HCT116 (cell line): Measurements from ENCODE around the gene MAPK10. TPM values are rescaled to one million over a fixed set of nuclear protein-coding genes. Genes with fewer than 3 reads are reported as not detected.

ENCODE experiments used
- ATAC-seq: fragments of 200-7000 bp; cut with Tn5 transposase; 2 replicates; pipeline ENCODE4 v1.9.1; 2020; ENCODE audit warnings: mild to moderate bottlenecking, moderate library complexity
- BruUV-seq: library from RNA; stranded (reverse); fragments of 400-500 nt; replicated peaks from 2 replicates; lab custom pipeline; 2021; lab: Mats Ljungman, UMichigan
- CTCF ChIA-PET: fragments of 300-600 bp; sonication (Branson Sonifier 250); formaldehyde crosslinking; loops from one replicate; lab custom pipeline; 2021; ENCODE audit warnings: antibody characterized with exemption; lab: Charles Lee
- POLR2A ChIA-PET: fragments of 300-600, 350-600 bp; sonication (Branson Sonifier 250); formaldehyde crosslinking; loops from one replicate; lab custom pipeline; 2021; ENCODE audit warnings: antibody characterized with exemption; lab: Charles Lee
- RAD21 ChIA-PET, 2 experiments: fragments of 300-600 bp; sonication (Branson Sonifier 250); formaldehyde crosslinking; loops; one replicate each; lab custom pipeline; 2023; ENCODE audit warnings: low total read pairs in 2 of 2; ENCODE audit not compliant: uncharacterized antibody in 2 of 2, unreplicated experiment in 2 of 2, low non-redundant PET in 1 of 2; lab: Charles Lee
- DNase-seq: peaks from one replicate; pipeline ENCODE4 v3.0.0-alpha.2; 2010; ENCODE audit warnings: low read depth, low spot score
- H2AFZ ChIP-seq: fragments of 200-600 bp; shearing (Covaris generic), sonication (generic); 2 replicates; pipeline ENCODE4 v1.6.1; 2017; ENCODE audit warnings: low read depth, mixed run types, mixed read lengths, antibody characterized with exemption, low read length; ENCODE audit not compliant: poor library complexity, severe bottlenecking
- H3K27ac ChIP-seq: 2 replicates; pipeline ENCODE4 v1.5.1; 2012; ENCODE audit warnings: low read depth, low read length
- H3K27me3 ChIP-seq: fragments of 200-600 bp; sonication (generic); 2 replicates; pipeline ENCODE4 v1.6.1; 2016; ENCODE audit warnings: mixed run types, low read length, mixed read lengths; ENCODE audit not compliant: insufficient read depth
- H3K36me3 ChIP-seq, 2 experiments: fragments of 200-500 bp in 1 of 2; fragments of 200-600 bp in 1 of 2; sonication (Bioruptor generic) in 1 of 2; sonication (generic) in 1 of 2; 2 replicates each; pipeline versions ENCODE4 v1.5.1 to v1.6.1; 2014 to 2016; ENCODE audit warnings: low read length in 2 of 2, inconsistent platforms in 1 of 2, mixed read lengths in 1 of 2, mixed run types in 1 of 2; ENCODE audit not compliant: insufficient read depth in 2 of 2, control insufficient read depth in 1 of 2
- H3K4me1 ChIP-seq, 2 experiments: fragments of 200-600 bp in 1 of 2; sonication (generic) in 1 of 2; 2 replicates each; pipeline versions ENCODE4 v1.5.1 to v1.6.1; 2012 to 2017; ENCODE audit warnings: low read length in 2 of 2, inconsistent platforms in 1 of 2, mild to moderate bottlenecking in 1 of 2, mixed read lengths in 1 of 2, mixed run types in 1 of 2, moderate library complexity in 1 of 2; ENCODE audit not compliant: insufficient read depth in 2 of 2, control insufficient read depth in 1 of 2
- H3K4me2 ChIP-seq: fragments of 200-600 bp; sonication (generic); 2 replicates; pipeline ENCODE4 v1.6.1; 2017; ENCODE audit warnings: mixed run types, low read length, mixed read lengths
- H3K4me3 ChIP-seq, 2 experiments: fragments of 200-600 bp in 1 of 2; sonication (generic) in 1 of 2; replicated peaks in 1 of 2; 2 replicates each; pipeline ENCODE4 v1.5.1; 2011 to 2016; ENCODE audit warnings: low read length in 2 of 2, control low read depth in 1 of 2, low read depth in 1 of 2, mild to moderate bottlenecking in 1 of 2, mixed read lengths in 1 of 2, mixed run types in 1 of 2
- H3K79me2 ChIP-seq: fragments of 200-600 bp; sonication (generic); 2 replicates; pipeline ENCODE4 v1.6.1; 2017; ENCODE audit warnings: mild to moderate bottlenecking, mixed run types, low read length, moderate library complexity, mixed read lengths; ENCODE audit not compliant: insufficient read depth
- H3K9ac ChIP-seq: fragments of 200-600 bp; sonication (generic); 2 replicates; pipeline ENCODE4 v1.6.1; 2016; ENCODE audit warnings: low read length, mixed read lengths
- H3K9me2 ChIP-seq: fragments of 200-600 bp; sonication (generic), shearing (Covaris generic); 2 replicates; pipeline ENCODE4 v1.6.1; 2017; ENCODE audit warnings: mixed run types, mild to moderate bottlenecking, moderate library complexity; ENCODE audit not compliant: insufficient read depth
- H3K9me3 ChIP-seq, 2 experiments: fragments of 200-500 bp in 1 of 2; fragments of 200-600 bp in 1 of 2; sonication (Bioruptor generic) in 1 of 2; sonication (generic) in 1 of 2; 2 replicates each; pipeline ENCODE4 v1.6.1; 2014 to 2017; ENCODE audit warnings: low read length in 2 of 2, mixed read lengths in 2 of 2, inconsistent platforms in 1 of 2, low read depth in 1 of 2, mild to moderate bottlenecking in 1 of 2, mixed run types in 1 of 2, moderate library complexity in 1 of 2; ENCODE audit not compliant: control insufficient read depth in 1 of 2, insufficient read depth in 1 of 2
- H4K20me1 ChIP-seq: fragments of 200-600 bp; sonication (generic), shearing (Covaris generic); 2 replicates; pipeline ENCODE4 v1.6.1; 2017; ENCODE audit warnings: mixed run types, mild to moderate bottlenecking, moderate library complexity; ENCODE audit not compliant: insufficient read depth
- ATF3 ChIP-seq: IDR thresholded peaks from 2 replicates; pipeline ENCODE4 v1.6.1; 2012
- CBX3 ChIP-seq: IDR thresholded peaks from 2 replicates; pipeline ENCODE4 v1.6.1; 2012; ENCODE audit warnings: low read depth
- CEBPB ChIP-seq: IDR thresholded peaks from 2 replicates; pipeline ENCODE4 v1.6.1; 2012; ENCODE audit warnings: low read depth
- CTCF ChIP-seq, 3 experiments: fragments of 200-600 bp in 1 of 3; sonication (generic) in 1 of 3; IDR thresholded peaks in 2 of 3; conservative IDR thresholded peaks in 1 of 3; 2 replicates each; pipeline ENCODE4 v1.5.1; 2012 to 2017; ENCODE audit warnings: low read depth in 2 of 3, low read length in 2 of 3, antibody characterized with exemption in 1 of 3, borderline replicate concordance in 1 of 3, control low read depth in 1 of 3, mild to moderate bottlenecking in 1 of 3, mixed read lengths in 1 of 3, mixed run types in 1 of 3, moderate library complexity in 1 of 3; ENCODE audit not compliant: insufficient read depth in 1 of 3
- EGR1 ChIP-seq: IDR thresholded peaks from 2 replicates; pipeline ENCODE4 v1.6.1; 2012; ENCODE audit warnings: low read depth
- FOSL1 ChIP-seq: IDR thresholded peaks from 2 replicates; pipeline ENCODE4 v1.6.1; 2012; ENCODE audit warnings: low read depth
- JUND ChIP-seq: IDR thresholded peaks from 2 replicates; pipeline ENCODE4 v1.6.1; 2012
- POLR2AphosphoS5 ChIP-seq: IDR thresholded peaks from 2 replicates; pipeline ENCODE4 v1.6.1; 2011; ENCODE audit warnings: mild to moderate bottlenecking, low read depth, low read length, moderate library complexity
- SIN3A ChIP-seq: IDR thresholded peaks from 2 replicates; pipeline ENCODE4 v1.6.1; 2012; ENCODE audit warnings: low read depth
- SP1 ChIP-seq: IDR thresholded peaks from 2 replicates; pipeline ENCODE4 v1.6.1; 2012; ENCODE audit warnings: low read depth
- TCF7L2 ChIP-seq: IDR thresholded peaks from 2 replicates; pipeline ENCODE4 v1.7.0; 2011; ENCODE audit warnings: borderline replicate concordance, inconsistent platforms; ENCODE audit not compliant: insufficient read depth, insufficient read length; ENCODE audit errors: extremely low read depth
- ZNF274 ChIP-seq: fragments of 200-500 bp; sonication (Bioruptor generic); IDR thresholded peaks from 2 replicates; pipeline ENCODE4 v1.6.1; 2014; ENCODE audit warnings: mild to moderate bottlenecking, low read depth, low read length, inconsistent platforms
- intact Hi-C: fragments of 100-400 bp; cut with micrococcal nuclease; formaldehyde crosslinking; loops from 2 replicates; pipeline ENCODE4 v1.10.0; 2022
- total RNA-seq: library from RNA; stranded (reverse); gene quantifications from one replicate; pipeline ENCODE4 v1.2.1, GENCODE V29; 2021; ENCODE audit not compliant: unreplicated experiment

The MAPK10 gene
- total RNA-seq, 1 experiment from 2014 or later: 0.52 TPM

- Histone ChIP-seq H3K36me3 (no peaks in the 10 kb centered on the region), H3K27me3 (no peaks in the 10 kb centered on the region), H3K4me2 (no peak overlapping the region), H3K4me1 (no peaks in the 10 kb centered on the region), H4K20me1 (no peaks in the 10 kb centered on the region), H3K9ac (no peak overlapping the region), H3K9me3 (no peaks in the 10 kb centered on the region), H2AFZ (no peak overlapping the region)
- ChIA-PET POLR2A (no interaction called here), CTCF (interaction anchor here (1.0 kb wide), 1 partner anchor 25 kb away, joined by 3 read pairs; no protein-coding TSS in a partner anchor)
- DNase-seq: no peak
- no peak for TF ChIP-seq SIN3A
- TF ChIP-seq ZNF274: no peak
- TF ChIP-seq POLR2AphosphoS5: no peak
- TF ChIP-seq ATF3: no peak
- no peak for TF ChIP-seq CEBPB
- TF ChIP-seq SP1: no peak
- TF ChIP-seq, all 23 proteins: peak for 0
- no peak for ATAC-seq
- no peak overlapping the region for H3K4me3 ChIP-seq
- H3K79me2 ChIP-seq: no peaks in the 10 kb centered on the region
- intact Hi-C loops: no loop called here
- RAD21 ChIA-PET: no interaction called here
- no peak overlapping the region for H3K27ac ChIP-seq
- no peaks in the 10 kb centered on the region for H3K9me2 ChIP-seq
- BruUV-seq: no TSS peak
Measured at GRCh38 chr4:85993641-85994040, 366.2 kb downstream of the MAPK10 start.

GRCh38 chr4:85986266-85986665, 373.6 kb downstream of the MAPK10 start:
- H3K9me3 ChIP-seq: no peaks in the 10 kb centered on the region
- H3K9me2 ChIP-seq: no peaks in the 10 kb centered on the region
- TF ChIP-seq SIN3A (no peak), FOSL1 (no peak), EGR1 (no peak), TCF7L2 (no peak), CBX3 (no peak), CTCF (IDR thresholded peaks at IDR 0.05 in 2 of 3, conservative IDR thresholded peaks at IDR 0.05 in 1 of 3; ENCODE audit: borderline replicate concordance in 1 of 3, insufficient read depth in 1 of 3, low read depth in 2 of 3, low read length in 2 of 3) (no peak), JUND (no peak)
- CTCF ChIA-PET: no interaction called here
- no peaks in the 10 kb centered on the region for H3K4me1 ChIP-seq
- BruUV-seq: no TSS peak
- intact Hi-C loops: no loop called here
- no peaks in the 10 kb centered on the region for H3K36me3 ChIP-seq
- no peak overlapping the region for H3K4me2 ChIP-seq
- ATAC-seq (no peak), DNase-seq (no peak)
- RAD21 ChIA-PET: no interaction called here
- POLR2A ChIA-PET: no interaction called here
- no peak overlapping the region for H2AFZ ChIP-seq
- H3K9ac ChIP-seq: no peak overlapping the region
- no peak overlapping the region for H3K4me3 ChIP-seq
- H3K79me2 ChIP-seq: no peaks in the 10 kb centered on the region
- H3K27ac ChIP-seq: no peak overlapping the region
- no peaks in the 10 kb centered on the region for H4K20me1 ChIP-seq
- no peaks in the 10 kb centered on the region for H3K27me3 ChIP-seq
